ENCODE measurements around the gene KLHL10. TPM values are rescaled to one million over a fixed set of nuclear protein-coding genes. Genes with fewer than 3 reads are reported as not detected.

KLHL10 gene
- total and polyA plus RNA-seq, 2 of the 13 experiments (the other 11 are each of a cell fraction or from before 2014, with no cell fraction given), result 0.04 to 0.08 TPM

DNA sequence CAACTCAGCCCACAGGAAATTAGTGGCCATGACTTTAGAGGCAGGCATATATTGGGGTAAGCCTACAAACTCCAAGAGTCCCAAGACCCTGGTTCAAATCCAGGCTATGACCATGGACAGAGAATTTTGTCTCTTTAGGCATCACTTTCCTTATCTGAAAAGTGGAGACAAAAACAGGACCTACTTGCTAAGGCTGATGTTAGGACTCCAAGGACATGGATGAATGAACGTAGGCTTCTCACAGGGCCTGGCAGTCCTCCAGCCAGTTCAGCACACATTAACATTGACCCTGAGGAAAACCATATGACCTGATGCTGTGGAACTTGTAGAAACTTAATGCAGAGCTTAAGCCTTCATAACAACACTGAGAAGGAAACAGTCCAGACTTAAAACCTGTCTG is 23.4 kb upstream of the KLHL10 start:
- Histone ChIP-seq H3K9me3 (ENCODE audit: low read length) (no peaks in the 10 kb centered on the region), H3K79me2 (ENCODE audit: insufficient read depth, low read length) (peaks cover 49% of the 10 kb centered on the region), H3K36me3 (replicated peaks in 1 of 2; ENCODE audit: control insufficient read depth in 1 of 2, insufficient read depth in 2 of 2, low read length in 2 of 2) (peaks cover 10 to 20% of the 10 kb centered on the region in 2 experiments), H3K27ac (ENCODE audit: extremely low read length, insufficient read depth, low read length) (peak overlapping the region; percentile 82), H3K4me1 (ENCODE audit: insufficient read depth, low read length) (peaks cover 50% of the 10 kb centered on the region), H3K4me3 (replicated peaks in 1 of 3; ENCODE audit: insufficient read depth in 1 of 3, low read depth in 2 of 3, low read length in 3 of 3) (peak overlapping the region; percentile 83 to 88 (median 87)), H3K4me2 (ENCODE audit: low read depth, low read length) (peak overlapping the region; percentile 94), H3K27me3 (ENCODE audit: control insufficient read depth in 1 of 2, insufficient read depth in 2 of 2, low read length in 2 of 2) (no peaks in the 10 kb centered on the region; a peak in 1 of 5 replicates), H2AFZ (ENCODE audit: low read length) (no peak overlapping the region), H4K20me1 (ENCODE audit: insufficient read depth, low read length) (no peaks in the 10 kb centered on the region), H3K9ac (ENCODE audit: insufficient read depth, low read depth, low read length) (peak overlapping the region; percentile 88)
- in situ Hi-C loops (cut with HindIII; ENCODE audit: extremely low pct_ligation_motif_present, low pct_unique_long_range_greater_than_20kb), result no loop called here
- CTCF ChIA-PET (ENCODE audit: low intra/inter-chr PET ratio, low total read pairs), result no interaction called here
- no peak for DNase-seq (ENCODE audit: low spot score)
- POLR2A ChIA-PET, result interaction anchor here (1.0 to 1.6 kb wide), 4 partner anchors 8 to 116 kb away, joined by 3 to 7 read pairs (median 4); partner anchors contain the start of genes JUP, KLHL11 and ODAD4
- WGBS (ENCODE audit: low lambda C conversion rate), result 33% methylated on average over 1 of the region's 1 CpG
- ATAC-seq, result no peak
- intact Hi-C loops (cut with micrococcal nuclease; ENCODE audit: unreplicated experiment), result loop anchor here (5.0 to 10.0 kb wide), 2 partner anchors 51 to 143 kb away; partner anchors contain the start of gene KLHL11
- FAIRE-seq, result no peak
- no TSS peak for BruUV-seq (replicated peaks)
- TF ChIP-seq HOXA5 (CRISPR knock-in tag; IDR thresholded peaks at IDR 0.05) (no peak), NFE2L2 (IDR thresholded peaks at IDR 0.05; ENCODE audit: low read length) (no peak), ZNF567 (CRISPR knock-in tag; IDR thresholded peaks at IDR 0.05; ENCODE audit: borderline replicate concordance) (peak; percentile 32; the same call in 1 of the 2 replicates), IRF2 (CRISPR knock-in tag; IDR thresholded peaks at IDR 0.05) (0 out of 2 replicates have a peak, but pooled peaks have one; percentile 8), ATF1 (CRISPR knock-in tag; IDR thresholded peaks at IDR 0.05) (no peak), ZSCAN31 (CRISPR knock-in tag; IDR thresholded peaks at IDR 0.05; ENCODE audit: low read depth) (0 out of 2 replicates have a peak, but pooled peaks have one; percentile 22), MXD4 (CRISPR knock-in tag; IDR thresholded peaks at IDR 0.05) (0 out of 2 replicates have a peak, but pooled peaks have one; percentile 17), SAFB2 (CRISPR knock-in tag; IDR thresholded peaks at IDR 0.05; ENCODE audit: borderline replicate concordance, low read depth) (0 out of 2 replicates have a peak, but pooled peaks have one; percentile 4), ARNTL (CRISPR knock-in tag; IDR thresholded peaks at IDR 0.05) (no peak), ZNF335 (CRISPR knock-in tag; IDR thresholded peaks at IDR 0.05) (peak; percentile 59; the same call in 1 of the 2 replicates), ZNF558 (CRISPR knock-in tag; IDR thresholded peaks at IDR 0.05; ENCODE audit: borderline replicate concordance) (0 out of 2 replicates have a peak, but pooled peaks have one; percentile 12)
- TF ChIP-seq, protein P1, sequence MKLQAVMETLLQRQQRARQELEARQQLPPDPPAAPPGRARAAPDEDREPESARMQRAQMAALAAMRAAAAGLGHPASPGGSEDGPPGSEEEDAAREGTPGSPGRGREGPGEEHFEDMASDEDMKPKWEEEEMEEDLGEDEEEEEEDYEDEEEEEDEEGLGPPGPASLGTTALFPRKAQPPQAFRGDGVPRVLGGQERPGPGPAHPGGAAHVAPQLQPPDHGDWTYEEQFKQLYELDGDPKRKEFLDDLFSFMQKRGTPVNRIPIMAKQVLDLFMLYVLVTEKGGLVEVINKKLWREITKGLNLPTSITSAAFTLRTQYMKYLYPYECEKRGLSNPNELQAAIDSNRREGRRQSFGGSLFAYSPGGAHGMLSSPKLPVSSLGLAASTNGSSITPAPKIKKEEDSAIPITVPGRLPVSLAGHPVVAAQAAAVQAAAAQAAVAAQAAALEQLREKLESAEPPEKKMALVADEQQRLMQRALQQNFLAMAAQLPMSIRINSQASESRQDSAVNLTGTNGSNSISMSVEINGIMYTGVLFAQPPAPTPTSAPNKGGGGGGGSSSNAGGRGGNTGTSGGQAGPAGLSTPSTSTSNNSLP (IDR thresholded peaks at IDR 0.05; ENCODE audit: low read depth, low read length), result no peak
- TF ChIP-seq, protein P2, sequence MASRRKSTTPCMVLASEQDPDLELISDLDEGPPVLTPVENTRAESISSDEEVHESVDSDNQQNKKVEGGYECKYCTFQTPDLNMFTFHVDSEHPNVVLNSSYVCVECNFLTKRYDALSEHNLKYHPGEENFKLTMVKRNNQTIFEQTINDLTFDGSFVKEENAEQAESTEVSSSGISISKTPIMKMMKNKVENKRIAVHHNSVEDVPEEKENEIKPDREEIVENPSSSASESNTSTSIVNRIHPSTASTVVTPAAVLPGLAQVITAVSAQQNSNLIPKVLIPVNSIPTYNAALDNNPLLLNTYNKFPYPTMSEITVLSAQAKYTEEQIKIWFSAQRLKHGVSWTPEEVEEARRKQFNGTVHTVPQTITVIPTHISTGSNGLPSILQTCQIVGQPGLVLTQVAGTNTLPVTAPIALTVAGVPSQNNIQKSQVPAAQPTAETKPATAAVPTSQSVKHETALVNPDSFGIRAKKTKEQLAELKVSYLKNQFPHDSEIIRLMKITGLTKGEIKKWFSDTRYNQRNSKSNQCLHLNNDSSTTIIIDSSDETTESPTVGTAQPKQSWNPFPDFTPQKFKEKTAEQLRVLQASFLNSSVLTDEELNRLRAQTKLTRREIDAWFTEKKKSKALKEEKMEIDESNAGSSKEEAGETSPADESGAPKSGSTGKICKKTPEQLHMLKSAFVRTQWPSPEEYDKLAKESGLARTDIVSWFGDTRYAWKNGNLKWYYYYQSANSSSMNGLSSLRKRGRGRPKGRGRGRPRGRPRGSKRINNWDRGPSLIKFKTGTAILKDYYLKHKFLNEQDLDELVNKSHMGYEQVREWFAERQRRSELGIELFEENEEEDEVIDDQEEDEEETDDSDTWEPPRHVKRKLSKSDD (CRISPR knock-in tag; IDR thresholded peaks at IDR 0.05; ENCODE audit: low read depth), result 0 out of 2 replicates have a peak, but pooled peaks have one; percentile 3
